Measurements from ENCODE around the gene MAP3K13. TPM values are rescaled to one million over a fixed set of nuclear protein-coding genes. Genes with fewer than 3 reads are reported as not detected.
"Not testable (repeated sequence)": the region's sequence is repeated elsewhere in the genome, so short reads cannot be mapped to it uniquely, and the experiment has no call there.

MAP3K13 gene
- total RNA-seq, 1 donor from 2014 or later, result 23.7 TPM

DNA sequence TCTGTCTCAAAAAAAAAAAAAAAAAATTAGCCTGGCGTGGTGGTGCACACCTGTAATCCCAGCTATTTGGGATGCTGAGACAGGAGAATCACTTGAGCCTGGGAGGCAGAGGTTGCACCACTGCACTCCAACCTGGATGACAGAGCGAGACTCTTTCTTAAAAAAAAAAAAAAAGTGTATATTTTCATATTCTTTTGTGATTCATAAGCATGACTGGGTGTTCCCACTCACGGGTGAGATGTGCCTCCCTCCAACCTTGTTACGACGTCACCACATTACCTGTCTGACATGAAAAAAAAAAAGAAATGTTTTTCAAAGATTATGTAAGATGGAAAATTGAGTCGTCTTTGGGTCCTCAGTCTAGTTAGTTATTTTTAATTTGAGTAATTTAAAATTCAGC is 79.1 kb downstream of the MAP3K13 start:
- no peak for DNase-seq (ENCODE audit: low spot score)

DNA sequence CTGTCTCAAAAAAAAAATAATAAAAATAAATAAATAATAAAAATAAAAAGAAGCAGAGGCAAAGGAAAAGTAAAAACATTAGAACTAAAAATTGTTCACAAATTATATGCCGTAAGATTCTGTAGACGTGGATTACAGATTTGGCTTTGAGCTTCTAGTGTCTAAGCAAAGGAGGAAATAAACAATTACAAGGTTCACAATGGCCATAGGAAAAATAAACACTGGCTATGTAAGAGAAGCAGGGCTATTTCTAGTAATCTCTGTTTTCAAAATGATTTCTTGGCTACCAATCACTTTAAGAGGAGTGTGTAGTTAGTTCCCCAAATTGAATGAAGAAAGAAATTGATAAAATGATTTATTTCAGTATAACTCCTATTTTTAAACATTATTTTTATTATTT is 81.4 kb downstream of the MAP3K13 start:
- DNase-seq (ENCODE audit: low spot score), result no peak

DNA sequence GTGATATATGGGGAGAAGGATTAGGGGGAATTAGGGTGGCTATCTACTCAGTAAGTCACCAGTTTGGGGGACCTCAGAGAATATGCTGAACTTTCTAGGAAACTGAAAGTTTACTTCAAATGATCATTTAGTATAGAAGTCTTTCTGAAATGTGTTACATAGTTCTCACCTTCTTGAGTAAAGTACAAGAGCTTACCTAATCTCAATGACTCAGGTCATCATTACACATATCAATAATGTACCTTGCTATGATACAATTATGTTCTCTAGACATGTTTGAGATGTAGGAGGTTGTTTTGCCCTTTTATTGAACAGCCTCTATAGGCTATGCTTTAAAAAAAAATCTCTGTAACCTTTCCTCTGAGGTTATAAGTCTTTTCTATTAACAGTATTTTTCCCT is 85.2 kb downstream of the MAP3K13 start:
- DNase-seq (ENCODE audit: low spot score), result no peak

DNA sequence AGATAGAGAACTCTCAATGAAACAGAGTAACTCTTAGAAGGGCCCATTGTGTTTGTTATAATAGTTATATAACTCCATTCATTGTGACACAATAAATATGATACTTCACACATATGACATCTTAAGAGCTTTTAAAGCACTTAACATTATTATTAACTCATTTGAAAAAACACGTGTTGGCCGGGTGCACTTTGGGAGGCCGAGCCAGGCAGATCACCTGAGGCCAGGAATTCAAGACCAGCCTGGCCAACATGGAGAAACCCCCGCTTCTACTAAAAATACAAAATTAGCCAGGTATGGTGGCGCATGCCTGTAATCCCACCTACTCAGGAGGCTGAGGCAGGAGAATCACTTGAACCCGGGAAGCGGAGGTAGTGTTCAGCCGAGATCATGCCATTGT is 88.5 kb downstream of the MAP3K13 start:
- not testable (repeated sequence) for DNase-seq (ENCODE audit: low spot score)

DNA sequence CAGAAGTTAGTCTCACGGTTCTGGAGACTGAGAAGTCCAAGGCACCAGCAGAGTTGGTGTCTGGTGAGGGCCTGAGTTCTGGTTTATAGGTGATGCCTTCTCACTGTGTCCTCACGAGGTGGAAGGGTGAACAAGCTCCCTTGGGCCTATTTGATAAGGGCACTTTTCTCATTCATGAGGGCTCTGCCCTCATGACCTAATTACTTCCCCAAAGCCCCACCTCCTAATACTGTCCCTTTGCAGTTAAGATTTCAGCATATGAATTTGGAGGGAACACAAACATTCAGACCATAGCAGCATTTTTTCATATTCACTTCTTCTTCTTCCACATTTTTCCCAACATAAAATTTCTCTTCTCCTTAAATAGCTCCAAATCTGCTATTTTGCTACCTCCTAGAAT is 94.4 kb downstream of the MAP3K13 start:
- no peak for DNase-seq (ENCODE audit: low spot score)

DNA sequence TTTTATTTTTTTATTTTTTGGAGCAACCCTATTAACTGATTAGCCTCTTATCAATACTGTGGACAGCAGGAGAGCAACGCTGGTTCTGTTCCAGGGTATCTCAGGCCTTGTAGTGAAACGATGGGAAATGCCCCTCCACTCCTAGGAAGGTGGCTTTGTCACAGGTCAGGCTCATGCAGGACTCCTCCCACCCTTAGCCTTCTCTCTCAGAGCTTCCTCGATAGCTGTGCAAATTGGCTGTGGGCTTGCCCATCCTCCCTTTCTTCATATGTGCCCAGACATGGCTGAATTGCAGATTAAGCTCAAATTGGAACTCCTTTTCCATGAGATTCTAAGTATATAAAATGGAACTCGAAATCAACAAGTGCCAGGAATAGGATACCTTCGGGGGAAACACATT is 97.4 kb downstream of the MAP3K13 start:
- DNase-seq (ENCODE audit: low spot score), result no peak

DNA sequence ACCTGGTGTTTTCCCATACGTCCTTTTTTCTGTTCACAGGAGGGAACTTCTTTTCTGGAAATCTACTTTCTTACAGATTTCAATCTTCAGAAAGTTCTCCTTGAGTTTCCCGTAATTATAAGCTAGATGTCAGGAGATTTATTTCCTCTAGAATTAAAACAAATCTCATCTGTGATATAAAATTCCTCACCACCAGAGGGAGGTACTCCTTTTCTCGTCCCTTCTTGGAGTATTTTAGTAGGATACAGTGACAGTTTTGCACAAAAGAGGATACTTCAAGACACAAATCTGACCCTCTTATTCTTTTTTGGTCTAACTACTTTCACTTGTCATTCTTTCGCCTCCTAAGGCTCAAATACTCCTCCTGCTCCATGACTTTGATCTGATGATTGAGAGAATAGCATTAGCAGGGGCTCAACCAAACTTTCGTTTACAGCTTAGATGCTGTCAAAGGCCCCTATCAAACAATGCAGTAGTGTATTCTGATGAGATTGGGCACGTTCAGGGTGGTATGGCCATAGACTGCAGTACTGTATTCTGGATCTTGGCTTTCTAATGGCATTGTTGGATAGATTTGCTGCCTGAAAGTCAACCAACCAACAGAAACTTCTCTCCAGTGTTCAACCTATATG is 97.9 kb downstream of the MAP3K13 start:
- DNase-seq (ENCODE audit: low spot score), result no peak

DNA sequence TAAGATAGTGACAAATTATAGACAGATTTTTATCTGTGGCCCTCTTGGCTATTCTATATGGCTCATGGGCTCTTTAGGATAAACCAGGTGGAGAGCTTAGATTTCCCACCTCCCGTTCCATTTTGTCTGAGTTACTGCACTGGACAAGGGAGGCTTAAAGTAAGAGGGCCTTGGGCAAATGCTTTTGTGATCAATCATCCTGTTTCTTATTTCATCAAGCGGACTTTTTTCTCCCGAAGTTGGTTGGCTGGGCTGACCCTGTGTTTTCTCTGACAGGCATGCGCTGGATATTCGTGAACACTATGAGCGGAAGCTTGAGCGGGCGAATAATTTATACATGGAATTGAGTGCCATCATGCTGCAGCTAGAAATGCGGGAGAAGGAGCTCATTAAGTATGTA is 102.5 kb downstream of the MAP3K13 start:
- DNase-seq (ENCODE audit: low spot score), result no peak

DNA sequence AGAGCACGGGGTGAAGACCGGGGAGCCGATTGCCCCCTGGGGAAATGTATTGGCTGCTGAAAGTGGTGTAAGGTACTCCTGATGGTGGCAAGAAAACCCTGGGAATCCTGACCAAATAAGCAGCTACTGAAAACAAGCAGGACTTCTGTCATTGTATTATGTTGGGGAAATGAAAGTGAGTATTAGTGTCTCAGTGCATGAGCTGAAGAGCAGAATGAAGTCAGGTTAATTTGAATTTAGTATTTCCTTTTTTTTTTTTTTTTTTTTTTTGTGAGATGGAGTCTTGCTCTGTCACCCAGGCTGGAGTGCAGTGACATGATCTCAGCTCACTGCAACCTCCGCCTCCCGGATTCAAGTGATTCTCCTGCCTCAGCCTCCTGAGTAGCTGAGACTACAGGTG is 103.2 kb downstream of the MAP3K13 start:
- not testable (repeated sequence) for DNase-seq (ENCODE audit: low spot score)

DNA sequence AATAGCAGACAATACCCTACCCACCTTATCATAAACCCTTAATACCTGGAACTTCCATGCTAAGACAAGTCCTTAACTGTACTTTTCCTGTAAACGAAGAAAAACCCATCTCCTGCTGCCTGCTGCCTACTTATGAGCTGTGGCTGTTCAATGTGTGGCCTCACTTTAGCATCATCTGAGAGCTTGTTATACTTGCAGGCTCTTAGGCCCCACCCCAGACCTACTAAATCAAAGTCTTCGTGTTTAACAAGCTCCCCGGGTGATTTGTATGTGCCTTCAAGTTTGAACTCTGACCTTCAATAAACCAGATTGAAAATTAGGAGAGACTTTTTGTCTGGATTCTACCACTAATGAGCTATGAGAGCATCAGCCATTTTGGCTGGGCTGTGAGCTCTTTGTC is 106.6 kb downstream of the MAP3K13 start:
- no peak for DNase-seq (ENCODE audit: low spot score)

DNA sequence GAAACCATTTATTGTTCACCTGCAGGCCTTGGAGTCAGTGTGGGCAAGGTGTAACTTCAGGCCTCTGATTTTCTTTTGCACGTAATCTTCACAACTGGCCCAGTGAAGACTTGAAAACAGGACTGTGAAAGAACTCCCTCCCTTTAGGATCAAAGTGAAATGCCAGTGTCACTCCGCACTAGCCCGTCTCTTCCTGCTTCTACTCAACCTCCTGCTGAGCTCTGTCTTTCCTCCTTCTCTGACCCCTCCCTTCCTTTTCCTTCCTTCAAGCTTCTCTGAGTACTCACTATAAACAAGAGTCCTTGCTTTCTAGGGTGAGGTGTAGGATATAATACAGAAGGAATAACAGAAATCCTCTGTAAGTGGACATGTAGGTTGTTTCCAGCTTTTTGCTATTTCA is 107.4 kb downstream of the MAP3K13 start:
- DNase-seq (ENCODE audit: low spot score), result no peak

DNA sequence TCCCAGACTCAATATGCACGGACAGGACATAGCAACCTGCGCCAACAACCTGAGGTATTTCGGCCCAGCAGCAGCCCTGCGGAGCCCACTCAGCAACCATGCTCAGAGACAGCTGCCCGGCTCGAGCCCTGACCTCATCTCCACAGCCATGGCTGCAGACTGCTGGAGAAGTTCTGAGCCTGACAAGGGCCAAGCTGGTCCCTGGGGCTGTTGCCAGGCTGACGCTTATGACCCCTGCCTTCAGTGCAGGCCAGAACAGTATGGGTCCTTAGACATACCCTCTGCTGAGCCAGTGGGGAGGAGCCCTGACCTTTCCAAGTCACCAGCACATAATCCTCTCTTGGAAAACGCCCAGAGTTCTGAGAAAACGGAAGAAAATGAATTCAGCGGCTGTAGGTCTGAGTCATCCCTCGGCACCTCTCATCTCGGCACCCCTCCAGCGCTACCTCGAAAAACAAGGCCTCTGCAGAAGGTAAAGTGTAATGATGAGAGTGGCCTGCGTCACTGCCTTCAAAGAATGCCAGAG is 110.4 kb downstream of the MAP3K13 start:
- no peak for DNase-seq (ENCODE audit: low spot score)

DNA sequence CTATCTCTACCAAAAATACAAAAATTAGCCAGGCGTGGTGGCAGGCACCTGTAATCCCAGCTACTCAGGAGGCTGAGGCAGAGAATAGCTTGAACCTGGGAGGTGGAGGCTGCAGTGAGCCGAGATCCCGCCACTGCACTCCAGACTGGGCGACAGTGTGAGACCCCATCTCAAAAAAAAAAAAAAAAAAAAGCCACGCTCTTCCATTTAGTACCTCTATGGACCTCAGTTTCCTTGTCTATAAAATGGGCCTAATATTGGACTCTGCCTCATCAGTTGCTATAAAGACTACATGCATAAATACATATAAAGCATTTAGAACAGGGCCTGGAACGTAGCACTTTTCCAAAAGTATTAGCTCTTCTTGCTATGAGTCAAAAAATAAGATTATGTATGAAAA is 112.0 kb downstream of the MAP3K13 start:
- not testable (repeated sequence) for DNase-seq (ENCODE audit: low spot score)

DNA sequence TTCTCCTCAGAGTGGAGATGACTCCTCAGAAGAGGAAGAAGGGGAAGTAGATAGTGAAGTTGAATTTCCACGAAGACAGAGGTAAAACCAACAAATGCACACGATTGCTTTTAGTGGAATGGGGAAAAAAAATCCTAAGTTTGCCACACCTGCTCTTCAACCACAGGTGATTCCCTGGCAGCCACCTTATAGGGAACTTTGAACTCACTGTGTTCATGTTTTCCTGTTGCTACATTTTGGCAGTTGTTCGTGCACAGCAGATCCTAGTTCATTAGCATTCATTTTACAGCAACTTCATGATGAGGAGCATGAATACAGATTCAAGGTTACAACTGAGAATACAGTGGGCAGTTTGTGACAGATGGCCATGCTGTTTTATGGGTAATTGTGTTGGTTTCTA is 114.4 kb downstream of the MAP3K13 start:
- no peak for DNase-seq (ENCODE audit: low spot score)

DNA sequence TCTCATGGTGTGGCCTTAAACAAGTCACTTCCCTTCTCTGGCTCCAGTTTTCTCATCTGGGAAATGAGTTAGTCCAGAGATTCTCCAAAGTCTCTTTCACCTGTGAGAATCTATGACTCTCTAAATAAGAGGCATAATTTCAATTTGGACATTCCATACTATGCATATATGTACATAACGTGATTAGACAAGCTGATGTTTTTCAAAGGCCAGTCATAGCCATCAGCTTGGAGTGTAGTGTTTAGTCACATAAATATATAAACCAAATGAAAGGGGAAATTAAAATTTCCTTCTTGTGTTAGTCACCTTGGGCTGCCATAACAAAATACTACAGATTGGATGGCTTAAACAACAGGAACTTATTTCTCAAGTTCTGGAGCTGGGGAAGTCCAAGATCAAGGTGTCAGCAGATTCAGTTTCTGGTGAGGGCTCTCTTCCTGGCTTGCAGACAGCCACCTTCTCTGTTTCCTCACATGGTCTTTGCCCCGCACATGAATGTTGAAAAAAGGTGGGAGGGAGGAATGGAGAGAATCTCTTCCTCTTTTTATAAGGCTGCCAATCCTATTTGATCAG is 116.5 kb downstream of the MAP3K13 start:
- no peak for DNase-seq (ENCODE audit: low spot score)

DNA sequence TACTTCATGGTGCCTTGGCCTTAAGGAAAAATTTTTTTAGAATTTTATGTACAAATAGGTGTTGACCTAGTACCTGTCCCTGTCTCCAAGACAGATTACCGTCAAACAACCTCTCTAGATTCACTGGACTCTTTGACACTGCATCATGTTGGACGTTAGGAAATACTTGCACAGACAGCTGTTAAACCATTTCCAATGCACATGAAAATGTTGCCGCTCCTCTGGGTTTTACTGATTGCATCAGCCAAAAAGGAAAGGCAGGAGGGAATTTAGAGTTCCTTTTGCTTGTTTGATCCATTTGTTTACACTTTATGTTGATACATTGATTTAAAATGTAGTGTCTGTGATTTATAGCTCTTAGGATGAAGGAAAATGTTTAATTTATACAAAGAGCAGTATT is 121.4 kb downstream of the MAP3K13 start:
- no peak for DNase-seq (ENCODE audit: low spot score)

DNA sequence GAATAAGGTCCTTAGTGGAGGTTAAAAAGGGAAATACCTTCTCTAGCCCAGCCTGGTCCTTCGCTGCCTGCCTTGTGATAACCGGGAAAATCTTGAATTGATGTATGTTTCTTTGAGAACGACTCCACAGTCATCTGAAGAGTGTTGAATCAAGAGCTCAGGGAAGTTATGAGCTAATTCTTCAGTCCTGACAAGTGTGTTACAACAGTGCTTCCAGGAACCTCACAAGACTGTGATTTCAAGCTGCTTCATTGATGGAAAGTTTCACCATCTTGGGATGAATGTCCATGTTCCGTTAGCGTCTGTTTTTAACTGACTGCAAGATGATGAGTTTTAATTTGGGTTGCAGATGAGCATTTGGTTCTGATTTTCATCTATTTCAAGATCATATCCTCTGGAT is 123.5 kb downstream of the MAP3K13 start:
- DNase-seq (ENCODE audit: low spot score), result no peak

DNA sequence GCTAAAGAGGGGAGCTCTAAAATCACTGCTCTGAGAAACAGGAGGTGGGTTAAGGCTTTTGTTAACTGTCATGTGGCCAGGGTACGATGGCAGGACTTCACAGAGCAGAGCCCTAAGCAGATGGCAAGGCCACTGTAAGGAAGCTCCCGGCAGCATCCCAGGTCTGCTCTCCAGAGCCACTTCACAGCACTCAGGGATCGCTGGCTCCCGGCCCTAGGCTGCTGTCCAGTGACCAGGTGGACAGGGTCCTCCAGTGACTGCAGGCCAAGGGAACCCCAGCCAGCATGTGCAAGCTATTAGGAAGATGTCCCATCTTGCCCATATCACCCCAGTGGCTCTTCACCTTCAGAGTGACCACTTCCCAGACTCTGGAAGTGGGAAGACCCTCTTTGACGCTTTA is 125.5 kb downstream of the MAP3K13 start:
- DNase-seq (ENCODE audit: low spot score), result no peak

DNA sequence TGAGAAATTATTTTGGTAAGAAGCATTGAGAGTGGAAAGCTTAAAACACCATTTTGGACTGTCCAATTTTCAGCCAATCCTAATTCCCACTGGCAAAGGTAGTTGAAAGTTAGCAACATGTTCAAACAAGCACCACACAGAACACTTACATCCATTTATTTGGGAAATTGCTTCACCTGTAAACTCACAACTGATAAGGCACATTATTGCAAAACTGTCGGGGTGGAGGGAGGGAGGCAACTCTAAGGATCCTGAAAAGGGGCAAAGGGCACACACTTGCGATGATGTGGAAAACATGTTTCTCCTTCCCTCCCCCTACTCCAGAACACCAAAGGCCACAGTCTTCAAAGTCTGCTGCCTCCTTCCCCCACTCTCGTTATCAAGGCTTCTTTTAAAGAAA is 126.5 kb downstream of the MAP3K13 start:
- DNase-seq (ENCODE audit: low spot score), result no peak

DNA sequence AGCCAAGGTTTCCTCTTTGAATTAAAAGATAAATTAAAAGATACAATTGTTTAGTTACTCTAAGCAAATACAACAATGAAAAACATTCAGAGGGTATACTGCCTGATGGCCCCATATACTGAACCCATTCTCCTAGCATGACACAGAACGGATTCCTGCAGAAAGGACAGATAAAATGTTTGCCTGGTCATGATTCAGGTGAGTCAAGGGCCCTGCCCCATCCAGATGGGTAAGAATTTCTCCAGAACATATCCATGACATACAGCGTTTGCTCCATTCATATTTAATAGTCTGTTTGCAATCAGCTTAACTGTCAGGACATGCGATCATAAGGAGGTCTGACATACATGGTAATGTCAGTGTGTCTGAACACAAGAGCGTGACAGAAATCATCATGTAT is 127.3 kb downstream of the MAP3K13 start:
- no peak for DNase-seq (ENCODE audit: low spot score)

DNA sequence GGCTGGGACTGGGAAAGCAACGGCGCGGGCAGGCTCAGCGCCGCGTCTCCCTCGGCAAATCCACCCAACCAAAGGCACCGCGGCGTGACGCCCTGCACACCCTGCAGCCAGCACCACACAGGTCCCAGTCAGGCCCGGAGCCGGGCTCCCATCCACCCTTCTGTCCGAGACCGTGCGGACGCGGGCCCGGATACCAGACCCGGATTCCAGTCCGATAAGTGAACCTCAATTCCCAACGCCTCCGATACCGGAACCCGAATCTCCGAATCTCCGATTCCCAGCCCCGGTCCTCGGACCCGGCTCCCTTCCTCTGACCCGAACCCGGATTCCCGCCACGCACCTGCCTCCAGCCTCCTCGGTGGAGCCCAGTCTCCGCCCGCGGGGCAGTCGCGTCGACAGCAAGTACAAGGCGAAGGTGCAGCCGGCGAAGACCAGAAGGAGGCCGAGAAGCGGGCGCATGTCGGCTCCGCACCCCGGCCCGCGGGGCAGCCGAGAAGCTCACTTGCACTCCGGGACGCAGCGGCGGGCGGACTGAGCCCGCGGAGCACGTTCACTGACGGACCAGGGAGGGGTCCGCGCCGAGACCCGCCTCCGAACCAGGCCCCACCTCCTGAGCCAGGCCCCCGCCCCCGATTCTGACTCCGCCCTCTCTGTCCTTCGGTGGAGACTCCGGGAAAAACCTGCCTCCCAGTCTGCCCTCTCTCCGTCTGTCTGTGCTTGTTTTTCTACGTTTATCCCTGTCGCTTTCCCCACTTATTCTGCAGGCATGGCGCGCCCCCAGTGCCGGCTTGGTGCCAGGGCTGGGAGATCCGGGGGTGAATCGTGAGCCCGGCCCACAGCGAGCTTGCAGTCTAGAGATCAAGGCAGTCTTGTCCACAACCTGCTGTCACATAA is 135.8 kb downstream of the MAP3K13 start, which contains the start of gene TMEM41A:
Gene TMEM41A, minus strand, starts transcription at position 533 of the 894 bp plus-strand sequence. Its CDS starts 74 bp downstream, at position 459.
- peak; percentile 98 for DNase-seq (ENCODE audit: low spot score)

DNA sequence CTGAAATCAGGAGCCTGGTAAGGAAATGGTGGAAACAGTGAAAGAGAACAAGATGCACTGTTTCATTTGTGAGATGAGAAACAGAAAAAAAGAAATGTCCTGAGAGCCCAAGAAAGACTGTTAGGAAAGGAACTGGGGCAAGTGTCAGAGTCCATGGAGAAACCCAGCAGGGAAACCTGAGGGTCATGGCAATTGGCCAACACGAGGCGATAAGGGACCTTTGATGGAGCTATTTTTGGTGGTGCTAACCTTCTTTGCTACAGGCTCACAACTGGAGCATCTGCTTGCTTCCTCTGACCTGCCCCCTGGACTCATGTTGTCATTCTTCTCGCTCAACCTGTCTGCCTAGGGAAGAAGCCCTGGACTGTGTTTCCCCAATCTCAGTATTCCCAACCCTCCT is 140.1 kb downstream of the MAP3K13 start:
- no peak for DNase-seq (ENCODE audit: low spot score)

Measured in mesenteric fat pad (tissue), 1 donor.